WERI-Rb-1 (cell line): Measurements from ENCODE around the gene ASIC4.

Experiments used
- DNase-seq: peaks from one replicate; pipeline ENCODE4 v3.0.0-alpha.2; 2020
- H3K27ac ChIP-seq: fragments of 250-450 bp; sonication (Bioruptor Pico); 2 replicates; pipeline ENCODE4 v1.5.1; 2020; ENCODE audit warnings: mild to moderate bottlenecking, moderate library complexity
- H3K27me3 ChIP-seq: fragments of 250-450 bp; sonication (Bioruptor Pico); 2 replicates; pipeline ENCODE4 v1.5.1; 2021; ENCODE audit warnings: mild to moderate bottlenecking, low read depth, moderate library complexity; ENCODE audit not compliant: insufficient read depth, severe bottlenecking
- H3K36me3 ChIP-seq: fragments of 250-450 bp; sonication (Bioruptor Pico); 2 replicates; pipeline ENCODE4 v1.5.1; 2020; ENCODE audit warnings: mild to moderate bottlenecking, moderate library complexity
- H3K4me3 ChIP-seq: 2 replicates; pipeline ENCODE4 v1.5.1; 2011; ENCODE audit warnings: low read depth, mild to moderate bottlenecking, control low read depth, low read length
- H3K9me3 ChIP-seq: fragments of 250-450 bp; sonication (Bioruptor Pico); 2 replicates; pipeline ENCODE4 v1.5.1; 2021; ENCODE audit warnings: mild to moderate bottlenecking, moderate library complexity; ENCODE audit not compliant: severe bottlenecking
- TF ChIP-seq, protein P1 (sequence below): IDR thresholded peaks from 2 replicates; pipeline ENCODE4 v1.5.1; 2011; ENCODE audit warnings: low read depth, mild to moderate bottlenecking, control low read depth, inconsistent platforms, low read length

Gene ASIC4

DNA sequence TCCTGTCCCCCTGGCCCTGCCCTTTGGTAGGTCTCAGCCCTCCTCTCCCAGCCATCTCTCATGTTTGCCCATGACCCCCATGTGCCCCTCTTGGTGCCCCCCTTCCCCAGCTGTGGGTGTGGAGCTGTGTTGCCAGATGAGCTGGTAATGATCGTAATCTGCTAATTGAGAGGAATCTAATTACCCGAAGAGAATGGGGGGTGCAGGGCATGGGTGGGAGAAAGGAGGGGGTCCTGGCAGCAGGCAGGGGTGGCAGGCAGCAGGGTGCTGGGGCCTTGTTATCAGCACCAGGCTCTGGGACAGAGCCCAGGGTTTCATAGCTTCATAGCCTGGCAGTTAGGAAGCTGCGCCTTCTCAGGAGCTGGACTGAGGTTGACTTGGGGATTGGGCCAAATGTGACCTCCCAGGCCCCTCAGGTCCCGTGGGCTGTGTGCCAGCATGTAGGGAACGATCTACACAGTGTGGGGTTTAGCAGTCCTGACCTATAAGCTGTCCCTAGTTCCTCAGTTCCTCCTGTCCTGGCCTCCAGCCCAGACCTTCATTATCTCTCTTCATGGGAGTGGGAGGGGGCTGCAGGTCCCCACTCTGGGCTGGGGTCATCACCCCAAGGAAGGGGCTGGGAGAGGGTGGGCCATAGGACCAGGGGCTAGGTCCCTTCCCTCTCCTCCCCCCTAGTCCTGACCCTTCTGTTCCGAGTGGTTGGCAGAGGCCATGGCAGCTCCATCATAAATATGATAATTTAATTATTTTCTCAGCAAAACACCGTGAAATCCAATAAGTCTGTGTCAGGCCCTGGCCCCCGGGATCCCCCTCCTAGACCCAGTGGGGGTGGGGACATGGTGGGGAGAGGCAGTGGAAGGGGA is 6.5 kb upstream of the ASIC4 start:
- H3K4me3 ChIP-seq: no peak overlapping the region
- DNase-seq: no peak

DNA sequence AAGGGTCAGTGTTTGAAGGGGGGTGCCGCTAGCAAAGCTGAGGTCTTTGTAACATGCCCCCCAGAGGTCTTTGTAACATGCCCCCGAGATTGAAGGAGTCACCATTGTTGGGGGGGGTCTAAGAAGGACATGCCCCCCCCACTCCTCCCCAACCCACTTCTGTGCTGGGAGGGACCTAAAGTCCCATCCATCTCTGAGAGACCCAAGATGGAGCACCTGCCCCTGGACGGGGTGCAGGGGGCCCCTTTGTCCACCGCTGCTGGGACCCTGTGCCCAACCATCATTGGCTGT is 5.9 kb upstream of the ASIC4 start:
- Histone ChIP-seq H3K27me3 (no peaks in the 10 kb centered on the region), H3K27ac (peak overlapping the region; percentile 90), H3K36me3 (peaks cover 14% of the 10 kb centered on the region), H3K4me3 (no peak overlapping the region), H3K9me3 (no peaks in the 10 kb centered on the region)
- TF ChIP-seq, protein P1, sequence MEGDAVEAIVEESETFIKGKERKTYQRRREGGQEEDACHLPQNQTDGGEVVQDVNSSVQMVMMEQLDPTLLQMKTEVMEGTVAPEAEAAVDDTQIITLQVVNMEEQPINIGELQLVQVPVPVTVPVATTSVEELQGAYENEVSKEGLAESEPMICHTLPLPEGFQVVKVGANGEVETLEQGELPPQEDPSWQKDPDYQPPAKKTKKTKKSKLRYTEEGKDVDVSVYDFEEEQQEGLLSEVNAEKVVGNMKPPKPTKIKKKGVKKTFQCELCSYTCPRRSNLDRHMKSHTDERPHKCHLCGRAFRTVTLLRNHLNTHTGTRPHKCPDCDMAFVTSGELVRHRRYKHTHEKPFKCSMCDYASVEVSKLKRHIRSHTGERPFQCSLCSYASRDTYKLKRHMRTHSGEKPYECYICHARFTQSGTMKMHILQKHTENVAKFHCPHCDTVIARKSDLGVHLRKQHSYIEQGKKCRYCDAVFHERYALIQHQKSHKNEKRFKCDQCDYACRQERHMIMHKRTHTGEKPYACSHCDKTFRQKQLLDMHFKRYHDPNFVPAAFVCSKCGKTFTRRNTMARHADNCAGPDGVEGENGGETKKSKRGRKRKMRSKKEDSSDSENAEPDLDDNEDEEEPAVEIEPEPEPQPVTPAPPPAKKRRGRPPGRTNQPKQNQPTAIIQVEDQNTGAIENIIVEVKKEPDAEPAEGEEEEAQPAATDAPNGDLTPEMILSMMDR: no peak
- DNase-seq: no peak

More for the DNA sequence above, 6.5 kb upstream of the ASIC4 start:
- H3K27me3 ChIP-seq: no peaks in the 10 kb centered on the region
- peak overlapping the region; percentile 90 for H3K27ac ChIP-seq
- H3K36me3 ChIP-seq: peaks cover 14% of the 10 kb centered on the region
- TF ChIP-seq, protein P1: no peak
- H3K9me3 ChIP-seq: no peaks in the 10 kb centered on the region

DNA sequence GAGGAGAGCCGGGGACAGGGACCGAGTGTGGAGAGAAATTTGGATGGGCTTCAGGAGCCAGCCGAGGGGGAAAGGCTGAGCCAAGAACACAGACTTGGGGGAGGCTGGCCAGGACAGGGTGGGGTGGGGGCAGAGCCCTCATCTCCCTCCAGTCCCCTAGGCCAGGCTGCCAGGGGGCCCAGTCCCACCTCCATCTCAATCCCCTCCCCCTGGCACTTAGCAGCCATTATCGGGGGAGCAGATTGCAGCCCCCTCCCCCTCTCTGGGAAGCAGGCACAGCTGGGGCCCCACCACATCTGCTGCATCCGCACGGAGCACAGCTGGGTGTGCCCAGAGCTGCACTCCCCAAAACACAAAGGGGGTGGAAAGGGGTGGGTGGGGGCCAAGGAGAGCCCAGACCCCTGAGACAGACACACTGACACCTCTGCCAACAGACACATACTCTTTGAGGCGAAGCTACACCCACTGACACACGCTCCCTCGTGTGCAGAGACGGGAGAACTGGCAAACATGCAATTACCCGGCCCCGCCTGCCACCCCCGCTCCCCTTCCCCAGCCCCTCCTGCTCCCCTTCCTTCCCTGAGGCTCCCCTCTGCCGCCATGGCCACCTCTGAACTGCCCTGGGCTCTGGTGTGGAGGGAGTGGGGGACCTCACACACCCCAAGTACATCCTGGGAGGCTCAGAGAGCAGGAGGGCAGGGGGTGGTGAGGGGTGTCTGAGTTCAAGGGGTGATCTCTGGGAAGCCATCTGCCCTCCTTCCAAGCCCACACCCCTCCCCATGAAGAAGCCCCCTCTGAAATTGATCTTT is 5.1 kb upstream of the ASIC4 start:
- Histone ChIP-seq H3K36me3 (peaks cover 14% of the 10 kb centered on the region), H3K27me3 (no peaks in the 10 kb centered on the region), H3K4me3 (peak overlapping the region; percentile 6), H3K27ac (peak overlapping the region; percentile 98), H3K9me3 (no peaks in the 10 kb centered on the region)
- DNase-seq: no peak
- TF ChIP-seq, protein P1: no peak

DNA sequence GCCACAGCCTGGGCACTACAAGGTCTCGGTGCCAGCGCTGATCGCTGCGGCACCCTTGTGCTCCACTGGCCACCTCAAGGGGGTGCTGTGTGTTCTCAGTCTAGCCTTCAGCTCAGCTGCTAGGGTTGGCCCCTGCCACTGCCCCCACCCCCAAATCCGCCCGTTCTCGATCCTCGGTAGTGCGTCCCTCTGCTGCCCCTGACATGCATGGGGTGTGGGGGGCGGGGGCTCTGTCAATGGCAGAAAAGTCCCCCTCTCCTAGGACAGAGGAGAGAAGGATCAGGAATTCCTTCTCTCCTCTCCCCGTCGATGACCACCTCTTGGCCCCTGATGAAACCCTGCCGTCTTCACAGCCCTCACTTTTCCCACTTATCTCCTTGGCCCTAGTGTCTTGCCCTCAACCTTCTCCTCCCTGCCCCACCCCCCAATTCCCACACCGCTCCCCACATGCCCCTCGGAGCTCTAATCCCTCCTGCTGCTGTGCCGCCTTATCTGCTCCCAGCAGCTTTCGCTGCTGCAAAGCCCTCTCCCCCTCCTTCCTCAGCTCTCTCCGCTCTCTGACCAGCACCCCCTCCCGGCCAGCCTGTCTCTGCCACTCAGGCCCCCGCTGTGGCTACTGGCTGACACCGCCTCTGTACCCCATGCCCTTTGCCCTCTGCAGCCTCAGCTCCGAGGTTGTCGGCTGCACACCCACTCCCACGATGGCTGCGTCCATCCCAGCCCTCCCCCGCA is 4.3 kb upstream of the ASIC4 start:
- H3K4me3 ChIP-seq: peak overlapping the region; percentile 39
- peak overlapping the region; percentile 98 for H3K27ac ChIP-seq
- DNase-seq: peak; percentile 97
- TF ChIP-seq, protein P1: peak; percentile 97
- no peaks in the 10 kb centered on the region for H3K27me3 ChIP-seq
- no peaks in the 10 kb centered on the region for H3K9me3 ChIP-seq
- H3K36me3 ChIP-seq: peaks cover 10% of the 10 kb centered on the region

DNA sequence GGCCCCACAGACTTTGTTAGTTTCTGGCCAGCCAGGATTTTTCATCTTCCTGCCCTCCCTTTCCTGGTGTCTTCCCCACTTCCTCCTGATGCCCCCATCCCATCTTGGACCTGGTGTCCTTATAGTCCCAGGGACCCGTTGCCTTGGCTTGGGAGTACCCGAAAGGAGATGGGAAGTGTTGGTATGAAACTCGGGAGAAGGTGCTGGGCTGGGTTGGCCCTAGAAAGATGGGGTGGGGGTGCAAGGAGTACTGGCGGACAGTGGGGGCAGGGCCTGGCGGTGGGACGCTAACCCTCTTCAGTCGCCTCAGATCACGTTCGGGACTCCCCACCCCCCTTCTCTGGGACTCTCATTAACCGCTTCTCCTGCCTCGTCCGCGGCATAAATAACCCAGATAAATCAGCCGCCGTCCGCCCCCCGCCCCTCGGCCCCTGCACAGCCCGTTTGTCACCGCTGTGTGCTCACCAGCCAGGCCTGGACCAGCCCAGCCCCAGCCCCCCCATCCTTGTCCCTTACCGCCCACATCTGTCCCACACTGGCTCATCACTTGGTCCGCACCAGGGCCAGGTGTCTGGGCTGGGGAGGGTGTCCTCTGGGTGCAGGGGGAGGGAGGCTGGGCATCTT is 3.7 kb upstream of the ASIC4 start:
- no peaks in the 10 kb centered on the region for H3K27me3 ChIP-seq
- DNase-seq: peak; percentile 78
- no peaks in the 10 kb centered on the region for H3K9me3 ChIP-seq
- peak overlapping the region; percentile 98 for H3K27ac ChIP-seq
- peaks cover 10% of the 10 kb centered on the region for H3K36me3 ChIP-seq
- peak overlapping the region; percentile 39 for H3K4me3 ChIP-seq
- TF ChIP-seq, protein P1: no peak
